Stimulated activated naive CD8-positive, alpha-beta T cell treated with anti-CD3 and anti-CD28 coated beads, Interleukin-15, Interleukin-2, amounts not matched to agents 100 ng/mL and 50 ng/mL, for 24 hours (primary cell): Measurements from ENCODE around the gene NEMP2.
"Not testable (repeated sequence)": the region's sequence is repeated elsewhere in the genome, so short reads cannot be mapped to it uniquely, and the experiment has no call there.

Source experiments
- H3K27ac Mint-ChIP-seq: one replicate; pipeline ENCODE4 v1.8.0; 2021; ENCODE audit warnings: mild to moderate bottlenecking, mixed read lengths
- H3K27me3 Mint-ChIP-seq: one replicate; pipeline ENCODE4 v1.8.0; 2021; ENCODE audit warnings: mixed read lengths
- H3K36me3 Mint-ChIP-seq: one replicate; pipeline ENCODE4 v1.8.0; 2021; ENCODE audit warnings: low read depth, mixed read lengths
- H3K4me1 Mint-ChIP-seq: one replicate; pipeline ENCODE4 v1.8.0; 2021; ENCODE audit warnings: low read depth, mixed read lengths
- H3K4me3 Mint-ChIP-seq: one replicate; pipeline ENCODE4 v1.8.0; 2021; ENCODE audit warnings: mild to moderate bottlenecking, mixed read lengths
- H3K9me3 Mint-ChIP-seq: one replicate; pipeline ENCODE4 v1.8.0; 2021; ENCODE audit warnings: mixed read lengths

Gene NEMP2

GRCh38 chr2:190469771-190470170 is 64.8 kb downstream of the NEMP2 start:
- Mint-ChIP-seq H3K36me3 (peaks cover 55% of the 10 kb centered on the region), H3K27ac (no peak overlapping the region), H3K4me1 (peaks cover 52% of the 10 kb centered on the region)

GRCh38 chr2:190468814-190469569 is 65.5 kb downstream of the NEMP2 start:
- Mint-ChIP-seq H3K4me1 (peaks cover 60% of the 10 kb centered on the region), H3K4me3 (no peak overlapping the region), H3K36me3 (peaks cover 55% of the 10 kb centered on the region), H3K27me3 (no peaks in the 10 kb centered on the region), H3K9me3 (peaks cover 4% of the 10 kb centered on the region), H3K27ac (no peak overlapping the region)

More at GRCh38 chr2:190469771-190470170, 64.8 kb downstream of the NEMP2 start:
- H3K27me3 Mint-ChIP-seq: no peaks in the 10 kb centered on the region
- no peak overlapping the region for H3K4me3 Mint-ChIP-seq
- H3K9me3 Mint-ChIP-seq: peaks cover 4% of the 10 kb centered on the region

GRCh38 chr2:190468354-190468753 is 66.2 kb downstream of the NEMP2 start:
- not testable (repeated sequence) for H3K27me3 Mint-ChIP-seq, H3K27ac Mint-ChIP-seq, H3K9me3 Mint-ChIP-seq, H3K4me3 Mint-ChIP-seq
- peaks cover 49% of the 10 kb centered on the region for H3K36me3 Mint-ChIP-seq
- peaks cover 61% of the 10 kb centered on the region for H3K4me1 Mint-ChIP-seq

GRCh38 chr2:190467575-190468083 is 66.9 kb downstream of the NEMP2 start:
- peaks cover 4% of the 10 kb centered on the region for H3K9me3 Mint-ChIP-seq
- H3K36me3 Mint-ChIP-seq: peaks cover 41% of the 10 kb centered on the region
- H3K27ac Mint-ChIP-seq: no peak overlapping the region
- no peak overlapping the region for H3K4me3 Mint-ChIP-seq
- peaks cover 63% of the 10 kb centered on the region for H3K4me1 Mint-ChIP-seq
- no peaks in the 10 kb centered on the region for H3K27me3 Mint-ChIP-seq

GRCh38 chr2:190466819-190467446 is 67.6 kb downstream of the NEMP2 start:
- Mint-ChIP-seq H3K9me3 (no peaks in the 10 kb centered on the region), H3K27me3 (no peaks in the 10 kb centered on the region), H3K4me1 (peaks cover 65% of the 10 kb centered on the region), H3K36me3 (peaks cover 34% of the 10 kb centered on the region), H3K4me3 (no peak overlapping the region), H3K27ac (no peak overlapping the region)

- Mint-ChIP-seq H3K27ac (no peak overlapping the region), H3K36me3 (peaks cover 31% of the 10 kb centered on the region), H3K4me1 (peaks cover 76% of the 10 kb centered on the region), H3K9me3 (no peaks in the 10 kb centered on the region), H3K27me3 (no peaks in the 10 kb centered on the region), H3K4me3 (no peak overlapping the region)
These were observed 69.5 kb downstream of the NEMP2 start for GRCh38 chr2:190465060-190465459.

GRCh38 chr2:190462611-190463010 is 71.9 kb downstream of the NEMP2 start:
- H3K36me3 Mint-ChIP-seq: peaks cover 34% of the 10 kb centered on the region
- H3K27me3 Mint-ChIP-seq: no peaks in the 10 kb centered on the region
- peak overlapping the region; percentile 66 for H3K27ac Mint-ChIP-seq
- no peaks in the 10 kb centered on the region for H3K9me3 Mint-ChIP-seq
- peaks cover 69% of the 10 kb centered on the region for H3K4me1 Mint-ChIP-seq
- no peak overlapping the region for H3K4me3 Mint-ChIP-seq

GRCh38 chr2:190462181-190462580 is 72.3 kb downstream of the NEMP2 start:
- Mint-ChIP-seq H3K9me3 (no peaks in the 10 kb centered on the region), H3K4me3 (no peak overlapping the region), H3K27me3 (no peaks in the 10 kb centered on the region), H3K27ac (no peak overlapping the region), H3K4me1 (peaks cover 69% of the 10 kb centered on the region), H3K36me3 (peaks cover 36% of the 10 kb centered on the region)

GRCh38 chr2:190460487-190460886 is 74.0 kb downstream of the NEMP2 start:
- H3K4me3 Mint-ChIP-seq: no peak overlapping the region
- H3K36me3 Mint-ChIP-seq: peaks cover 32% of the 10 kb centered on the region
- no peak overlapping the region for H3K27ac Mint-ChIP-seq
- no peaks in the 10 kb centered on the region for H3K9me3 Mint-ChIP-seq
- H3K27me3 Mint-ChIP-seq: no peaks in the 10 kb centered on the region
- H3K4me1 Mint-ChIP-seq: peaks cover 64% of the 10 kb centered on the region

GRCh38 chr2:190459881-190460280 is 74.6 kb downstream of the NEMP2 start:
- H3K27me3 Mint-ChIP-seq: no peaks in the 10 kb centered on the region
- peaks cover 35% of the 10 kb centered on the region for H3K36me3 Mint-ChIP-seq
- no peak overlapping the region for H3K4me3 Mint-ChIP-seq
- peaks cover 62% of the 10 kb centered on the region for H3K4me1 Mint-ChIP-seq
- no peak overlapping the region for H3K27ac Mint-ChIP-seq
- H3K9me3 Mint-ChIP-seq: no peaks in the 10 kb centered on the region

- Mint-ChIP-seq H3K9me3 (no peaks in the 10 kb centered on the region), H3K27me3 (no peaks in the 10 kb centered on the region), H3K4me1 (peaks cover 51% of the 10 kb centered on the region), H3K36me3 (peaks cover 41% of the 10 kb centered on the region), H3K4me3 (no peak overlapping the region), H3K27ac (no peak overlapping the region)
These were observed 76.0 kb downstream of the NEMP2 start for GRCh38 chr2:190458352-190459107.

- H3K36me3 Mint-ChIP-seq: peaks cover 50% of the 10 kb centered on the region
- H3K4me1 Mint-ChIP-seq: peaks cover 54% of the 10 kb centered on the region
- no peak overlapping the region for H3K4me3 Mint-ChIP-seq
- no peak overlapping the region for H3K27ac Mint-ChIP-seq
- peaks cover 4% of the 10 kb centered on the region for H3K9me3 Mint-ChIP-seq
- H3K27me3 Mint-ChIP-seq: no peaks in the 10 kb centered on the region
These were observed 77.3 kb downstream of the NEMP2 start for GRCh38 chr2:190457256-190457655.

GRCh38 chr2:190456833-190457232 is 77.7 kb downstream of the NEMP2 start:
- H3K27ac Mint-ChIP-seq: no peak overlapping the region
- H3K4me3 Mint-ChIP-seq: no peak overlapping the region
- H3K9me3 Mint-ChIP-seq: peaks cover 4% of the 10 kb centered on the region
- H3K27me3 Mint-ChIP-seq: no peaks in the 10 kb centered on the region
- H3K36me3 Mint-ChIP-seq: peaks cover 50% of the 10 kb centered on the region
- H3K4me1 Mint-ChIP-seq: peaks cover 52% of the 10 kb centered on the region

GRCh38 chr2:190455358-190456095 is 79.0 kb downstream of the NEMP2 start:
- H3K27me3 Mint-ChIP-seq: no peaks in the 10 kb centered on the region
- peaks cover 4% of the 10 kb centered on the region for H3K9me3 Mint-ChIP-seq
- no peak overlapping the region for H3K4me3 Mint-ChIP-seq
- H3K27ac Mint-ChIP-seq: peak overlapping the region; percentile 62
- peaks cover 47% of the 10 kb centered on the region for H3K36me3 Mint-ChIP-seq
- H3K4me1 Mint-ChIP-seq: peaks cover 56% of the 10 kb centered on the region
